Esophagus (tissue), 2 donors: ENCODE data around the gene EIF3A. TPM values are rescaled to one million over a fixed set of nuclear protein-coding genes. Genes with fewer than 3 reads are reported as not detected.
"Not testable (repeated sequence)": the region's sequence is repeated elsewhere in the genome, so short reads cannot be mapped to it uniquely, and the experiment has no call there.

ENCODE experiments used
- H3K27ac ChIP-seq, 2 donors: one replicate each; pipeline ENCODE4 v1.5.1; 2013; ENCODE audit warnings: low read depth in 2 of 2, mild to moderate bottlenecking in 2 of 2, inconsistent platforms in 1 of 2, low read length in 1 of 2, moderate library complexity in 1 of 2
- H3K27me3 ChIP-seq, 2 donors: one replicate each; pipeline ENCODE4 v1.6.1; 2013; ENCODE audit warnings: low read length in 2 of 2, control low read depth in 1 of 2, mild to moderate bottlenecking in 1 of 2; ENCODE audit not compliant: insufficient read depth in 2 of 2, control insufficient read depth in 1 of 2
- H3K36me3 ChIP-seq, 2 donors: one replicate each; pipeline ENCODE4 v1.6.1; 2013; ENCODE audit warnings: low read length in 1 of 2; ENCODE audit not compliant: control insufficient read depth in 2 of 2, insufficient read depth in 2 of 2
- H3K4me1 ChIP-seq, 2 donors: one replicate each; pipeline ENCODE4 v1.6.1; 2013; ENCODE audit warnings: low read length in 1 of 2; ENCODE audit not compliant: control insufficient read depth in 2 of 2, insufficient read depth in 2 of 2
- H3K4me3 ChIP-seq, 2 donors: one replicate each; pipeline ENCODE4 v1.5.1; 2013; ENCODE audit warnings: low read length in 2 of 2, mild to moderate bottlenecking in 2 of 2, low read depth in 1 of 2, moderate library complexity in 1 of 2
- H3K9me3 ChIP-seq, 2 donors: one replicate each; pipeline ENCODE4 v1.6.1; 2013; ENCODE audit warnings: mild to moderate bottlenecking in 2 of 2, low read depth in 1 of 2, low read length in 1 of 2, moderate library complexity in 1 of 2; ENCODE audit not compliant: control insufficient read depth in 2 of 2, insufficient read depth in 1 of 2
- WGBS, 2 donors: extraction: QIAGEN DNeasy Blood & Tissue Kit; methylation state at CpG; one replicate each; pipeline ENCODE4 v1.1.7; 2013; 5-methylcytosine and 5-hydroxymethylcytosine counted together
- polyA plus RNA-seq, 2 donors: library from polyadenylated mRNA; stranded (reverse); fragments of 200-250 nt; gene quantifications; one replicate each; pipeline ENCODE4 v1.2.3, GENCODE V29; 2013
- donor health status: healthy with polysubstance abuse.
- donor health status: Bipolar disorder and iron deficiency.

Gene EIF3A
- polyA plus RNA-seq, 2 donors, result 32.3 to 51.0 TPM

GRCh38 chr10:119030421-119031250, 50.0 kb downstream of the EIF3A start:
- 5 to 9% methylated on average over 40 to 65 of the region's 65 CpGs for WGBS, 2 donors
- Histone ChIP-seq H3K4me3 (peak overlapping the region; percentile 55 to 56), H3K9me3 (no peaks in the 10 kb centered on the region), H3K36me3 (peaks cover 0 to 5% of the 10 kb centered on the region in 2 donors), H3K27ac (peak overlapping the region in 1 of 2 donors; percentile 17), H3K27me3 (no peaks in the 10 kb centered on the region), H3K4me1 (peaks cover 4% of the 10 kb centered on the region in 2 donors)

- H3K36me3 ChIP-seq, result peaks cover 0 to 5% of the 10 kb centered on the region in 2 donors
- 0 to 1% methylated on average over 35 to 135 of the region's 136 CpGs for WGBS, 2 donors
- H3K9me3 ChIP-seq, result no peaks in the 10 kb centered on the region
- peaks cover 4% of the 10 kb centered on the region in 2 donors for H3K4me1 ChIP-seq
- H3K4me3 ChIP-seq, result peak within 1 kb of the TSS; percentile 55 to 56
- H3K27ac ChIP-seq, result peak within 1 kb of the TSS; percentile 52 to 79
- H3K27me3 ChIP-seq, result no peaks in the 10 kb centered on the region
These were observed 50.8 kb downstream of the EIF3A start, which contains the start of gene NANOS1 for GRCh38 chr10:119029613-119030420. Gene NANOS1 (plus strand): TSS chr10:119029714. CDS start chr10:119029802, 88 bp downstream.

- peak overlapping the region; percentile 39 to 79 for H3K27ac ChIP-seq
- H3K27me3 ChIP-seq, result no peaks in the 10 kb centered on the region
- peaks cover 4% of the 10 kb centered on the region in 2 donors for H3K4me1 ChIP-seq
- peak overlapping the region; percentile 30 to 56 for H3K4me3 ChIP-seq
- H3K36me3 ChIP-seq, result peaks cover 0 to 3% of the 10 kb centered on the region in 2 donors
- H3K9me3 ChIP-seq, result no peaks in the 10 kb centered on the region
- WGBS, 2 donors, result 6 to 7% methylated on average over 49 to 68 of the region's 68 CpGs
These were observed 51.6 kb downstream of the EIF3A start for GRCh38 chr10:119028900-119029612.

GRCh38 chr10:119028445-119028899, 52.1 kb downstream of the EIF3A start:
- not testable (repeated sequence) for H3K4me3 ChIP-seq, H3K36me3 ChIP-seq, H3K9me3 ChIP-seq, H3K27me3 ChIP-seq, H3K4me1 ChIP-seq
- peak overlapping the region; percentile 39 to 79 for H3K27ac ChIP-seq
- WGBS, 2 donors, result 67 to 77% methylated on average over 10 of the region's 10 CpGs

GRCh38 chr10:119026301-119027110, 54.1 kb downstream of the EIF3A start:
- Histone ChIP-seq H3K27ac (peak overlapping the region in 1 of 2 donors; percentile 35), H3K4me1 (peaks cover 4% of the 10 kb centered on the region in 2 donors)
- WGBS, 2 donors, result 49 to 60% methylated on average over 18 of the region's 18 CpGs

GRCh38 chr10:119025776-119026175, 54.8 kb downstream of the EIF3A start:
- no peaks in the 10 kb centered on the region for H3K9me3 ChIP-seq
- H3K4me3 ChIP-seq, result no peak overlapping the region
- H3K27me3 ChIP-seq, result no peaks in the 10 kb centered on the region
- H3K36me3 ChIP-seq, result no peaks in the 10 kb centered on the region
- peak overlapping the region; percentile 38 to 41 for H3K27ac ChIP-seq
- peaks cover 4% of the 10 kb centered on the region in 2 donors for H3K4me1 ChIP-seq
- 64 to 67% methylated on average over 7 of the region's 7 CpGs for WGBS, 2 donors

More at GRCh38 chr10:119026301-119027110, 54.1 kb downstream of the EIF3A start:
- Histone ChIP-seq H3K4me3 (no peak overlapping the region), H3K27me3 (no peaks in the 10 kb centered on the region), H3K36me3 (no peaks in the 10 kb centered on the region), H3K9me3 (no peaks in the 10 kb centered on the region)

GRCh38 chr10:119025336-119025735, 55.3 kb downstream of the EIF3A start:
- 36 to 37% methylated on average over 7 of the region's 7 CpGs for WGBS, 2 donors
- Histone ChIP-seq H3K36me3 (no peaks in the 10 kb centered on the region), H3K27ac (peak overlapping the region; percentile 38 to 41), H3K4me1 (peaks cover 4% of the 10 kb centered on the region in 2 donors), H3K27me3 (no peaks in the 10 kb centered on the region), H3K4me3 (no peak overlapping the region), H3K9me3 (no peaks in the 10 kb centered on the region)

- Histone ChIP-seq H3K27ac (peak overlapping the region in 1 of 2 donors; percentile 37), H3K9me3 (no peaks in the 10 kb centered on the region), H3K4me3 (no peak overlapping the region), H3K36me3 (no peaks in the 10 kb centered on the region), H3K27me3 (no peaks in the 10 kb centered on the region), H3K4me1 (peaks cover 3 to 4% of the 10 kb centered on the region in 2 donors)
- 49 to 62% methylated on average over 6 of the region's 6 CpGs for WGBS, 2 donors
These were observed 55.7 kb downstream of the EIF3A start for GRCh38 chr10:119024882-119025281.
